Hepatic stellate cell (primary cell): ENCODE data around the gene GZMH.
"Not testable (repeated sequence)": the region's sequence is repeated elsewhere in the genome, so short reads cannot be mapped to it uniquely, and the experiment has no call there.

ENCODE experiments used
- DNase-seq: peaks from one replicate; pipeline ENCODE4 v3.0.0; 2011; ENCODE audit warnings: low spot score

Gene GZMH, protein sequence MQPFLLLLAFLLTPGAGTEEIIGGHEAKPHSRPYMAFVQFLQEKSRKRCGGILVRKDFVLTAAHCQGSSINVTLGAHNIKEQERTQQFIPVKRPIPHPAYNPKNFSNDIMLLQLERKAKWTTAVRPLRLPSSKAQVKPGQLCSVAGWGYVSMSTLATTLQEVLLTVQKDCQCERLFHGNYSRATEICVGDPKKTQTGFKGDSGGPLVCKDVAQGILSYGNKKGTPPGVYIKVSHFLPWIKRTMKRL

DNA sequence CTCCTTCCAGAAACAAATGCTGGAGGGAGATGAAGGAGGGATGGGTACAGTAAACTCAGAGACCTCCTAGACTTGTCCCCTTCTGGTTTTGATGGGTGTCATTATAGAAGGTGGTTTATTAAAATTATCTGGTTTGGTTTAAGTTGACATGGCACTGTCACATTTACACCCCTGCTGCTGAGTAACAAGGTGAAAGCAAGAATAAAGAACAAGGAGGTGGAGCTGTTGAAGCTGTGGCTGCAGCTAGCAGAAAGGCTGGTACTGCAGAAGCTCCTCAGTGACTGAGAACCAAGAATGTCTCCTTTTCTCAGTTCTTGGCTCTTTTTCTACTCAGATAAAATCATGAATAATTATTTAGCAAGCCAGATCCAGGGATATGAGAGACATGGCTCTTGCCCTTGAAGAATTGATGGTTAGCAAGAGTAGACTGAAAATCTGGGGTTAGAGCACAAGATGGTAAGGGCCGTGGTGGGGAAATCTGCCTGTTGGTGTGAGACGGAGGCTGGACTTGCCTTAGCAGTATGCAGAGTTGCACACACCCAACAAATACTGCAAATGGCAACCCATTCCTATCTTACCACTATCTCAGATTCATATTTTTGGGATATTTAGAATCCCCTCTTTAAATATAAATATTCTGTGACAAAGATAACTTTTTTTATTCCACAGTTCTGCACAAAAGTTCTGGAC, at the start of gene GZMH:
TSS of gene GZMH (minus strand) at position 31 of the 690 bp plus-strand sequence. CDS start 72 bp downstream, outside the sequence.
- DNase-seq: no peak

DNA sequence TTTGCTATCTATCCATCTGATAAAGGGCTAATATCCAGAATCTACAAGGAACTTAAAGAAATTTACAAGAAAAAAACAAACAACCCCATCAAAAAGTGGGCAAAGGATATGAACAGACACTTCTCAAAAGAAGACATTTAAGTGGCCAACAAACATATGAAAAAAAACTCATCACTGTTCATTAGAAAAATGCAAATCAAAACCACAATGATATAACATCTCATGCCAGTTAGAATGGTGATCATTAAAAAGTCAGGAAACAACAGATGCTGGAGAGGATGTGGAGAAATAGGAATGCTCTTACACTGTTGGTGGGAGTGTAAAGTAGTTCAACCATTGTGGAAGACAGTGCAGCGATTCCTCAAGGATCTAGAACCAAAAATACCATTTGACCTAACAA, 38.9 kb upstream of the GZMH start:
- DNase-seq: not testable (repeated sequence)

DNA sequence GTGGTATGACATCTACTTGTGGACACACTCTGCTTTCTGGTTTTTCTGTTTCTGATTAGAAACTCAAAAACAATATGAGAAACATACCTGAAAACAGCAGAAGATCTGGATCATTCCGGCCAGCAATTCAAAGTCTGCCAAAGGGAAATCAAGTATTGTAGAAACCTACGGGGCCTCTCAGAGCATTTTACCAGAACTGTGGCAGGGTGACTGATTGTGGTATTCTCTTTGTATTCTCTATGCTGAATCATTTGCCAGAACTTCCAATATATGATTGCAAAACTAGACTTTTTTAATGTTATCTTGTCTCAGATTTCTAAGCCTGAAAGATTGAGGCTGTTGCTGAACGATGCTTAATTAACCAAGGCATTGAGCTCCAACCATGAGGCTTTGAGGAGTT, 30.4 kb upstream of the GZMH start:
- no peak for DNase-seq

DNA sequence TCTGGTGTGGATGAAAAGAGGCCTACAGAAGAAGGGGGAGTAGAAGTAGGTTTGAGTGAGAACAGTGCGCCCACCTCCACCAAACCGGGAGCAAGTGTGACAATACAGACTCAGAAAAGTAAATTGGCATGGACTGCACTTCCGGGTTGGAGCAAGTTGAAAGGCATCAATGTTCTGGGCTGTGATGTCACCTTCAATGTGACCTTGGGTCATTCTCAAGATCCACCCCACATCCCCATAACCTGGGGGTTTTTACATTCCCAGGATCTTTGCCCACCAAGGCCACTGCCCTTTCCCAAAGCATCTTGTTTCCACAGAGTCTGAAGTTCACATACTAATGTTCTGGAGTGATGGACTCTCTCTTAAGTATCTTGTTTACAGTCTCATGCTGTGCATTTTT, 29.8 kb upstream of the GZMH start:
- no peak for DNase-seq

DNA sequence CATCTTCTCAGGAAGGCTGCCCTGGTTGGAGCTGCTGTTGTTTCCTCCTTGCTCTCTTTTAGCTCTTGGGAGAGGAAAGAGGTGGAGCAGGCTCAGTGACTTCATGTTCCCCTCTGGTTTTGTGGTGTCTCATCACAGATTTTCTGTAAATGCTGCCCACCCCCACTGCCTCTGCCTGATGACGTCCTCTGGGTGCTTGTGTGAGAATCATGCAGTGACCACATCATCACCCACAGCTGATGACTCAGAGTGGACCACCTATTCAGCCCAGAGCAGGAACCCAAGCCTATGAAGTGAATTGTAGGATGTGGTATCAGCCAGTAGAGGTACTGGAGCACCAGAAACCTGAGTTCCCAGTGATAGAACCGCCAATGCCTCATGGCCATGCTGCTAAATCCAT, 24.7 kb upstream of the GZMH start, which contains the start of gene GZMB:
TSS of gene GZMB (minus strand) at position 33 of the 400 bp plus-strand sequence. CDS start at position 3, 30 bp downstream.
- no peak for DNase-seq

DNA sequence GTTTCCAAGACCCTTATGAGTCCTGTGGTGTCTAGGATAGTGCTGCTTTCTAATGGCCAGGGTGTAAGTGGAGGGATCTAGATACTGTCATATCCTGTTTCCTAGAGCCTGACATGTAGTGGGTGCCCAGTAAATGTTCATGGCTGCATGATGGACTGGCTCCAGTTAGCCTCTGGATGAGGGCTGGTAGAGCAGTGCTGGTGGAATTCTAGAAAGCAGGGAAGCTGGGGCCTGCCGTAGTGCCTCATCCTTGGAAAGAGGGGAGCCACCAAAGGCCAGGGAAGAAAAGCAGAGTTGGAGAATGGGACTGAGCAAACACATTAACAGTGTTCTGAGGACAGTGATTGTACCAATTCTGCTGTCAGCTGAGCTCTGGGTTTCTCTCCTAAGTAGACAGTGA, 23.9 kb upstream of the GZMH start:
- DNase-seq: no peak

DNA sequence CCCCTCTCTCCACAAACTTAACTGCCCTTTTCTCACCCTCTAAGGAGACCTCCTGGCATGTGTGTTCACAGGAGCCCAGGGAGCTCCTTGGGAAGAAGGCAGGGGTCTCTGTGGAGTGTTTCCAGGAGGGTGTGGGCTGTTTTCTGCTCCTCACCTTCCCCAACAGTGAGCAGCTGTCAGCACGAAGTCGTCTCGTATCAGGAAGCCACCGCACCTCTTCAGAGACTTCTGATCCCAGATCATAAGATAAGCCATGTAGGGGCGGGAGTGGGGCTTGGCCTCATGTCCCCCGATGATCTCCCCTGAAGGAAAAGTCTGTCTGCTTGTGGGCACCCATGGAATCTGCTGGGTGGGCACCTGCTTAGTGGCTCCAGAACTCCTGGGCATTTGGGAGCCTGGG, 23.3 kb upstream of the GZMH start:
- DNase-seq: no peak

DNA sequence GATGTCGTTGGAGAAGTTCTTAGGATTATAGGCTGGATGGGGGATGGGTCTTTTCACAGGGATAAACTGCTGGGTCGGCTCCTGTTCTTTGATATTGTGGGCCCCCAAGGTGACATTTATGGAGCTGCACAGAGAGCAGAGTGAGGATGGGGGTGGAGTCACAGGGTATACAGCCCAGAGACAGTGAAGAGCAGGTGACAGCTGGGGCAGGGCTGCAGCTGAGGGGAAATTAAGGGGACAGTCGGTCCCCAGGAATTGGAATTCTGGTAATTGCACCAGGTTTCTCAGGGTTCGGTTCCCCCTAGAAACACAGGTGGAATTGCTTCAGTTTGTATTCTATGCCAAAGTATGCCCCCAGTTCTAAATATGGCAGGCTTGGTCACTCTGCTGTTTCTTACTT, 22.9 kb upstream of the GZMH start:
- no peak for DNase-seq

DNA sequence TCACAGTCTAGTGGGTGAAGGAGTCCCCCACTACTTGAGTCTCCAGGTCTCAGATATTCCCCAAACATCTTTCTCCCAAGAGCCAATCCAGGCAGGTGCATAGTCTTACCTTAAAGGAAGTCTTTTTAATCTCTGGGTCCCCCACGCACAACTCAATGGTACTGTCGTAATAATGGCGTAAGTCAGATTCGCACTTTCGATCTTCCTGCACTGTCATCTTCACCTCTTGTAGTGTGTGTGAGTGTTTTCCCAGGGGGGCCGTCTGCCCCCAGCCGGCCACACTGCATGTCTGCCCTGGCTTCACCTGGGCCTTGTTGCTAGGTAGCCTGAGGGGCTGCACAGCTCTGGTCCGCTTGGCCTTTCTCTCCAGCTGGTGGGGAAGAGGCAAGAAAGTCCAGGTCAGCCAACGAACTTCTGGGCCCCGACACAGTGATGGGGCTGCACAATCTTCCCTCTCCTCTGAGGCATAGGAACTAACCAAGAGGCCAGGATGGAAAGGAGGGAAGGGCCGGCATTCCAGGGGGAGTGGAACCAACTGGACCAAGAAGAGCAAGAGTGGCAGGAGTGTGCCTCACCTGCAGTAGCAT, 22.4 kb upstream of the GZMH start:
- no peak for DNase-seq

DNA sequence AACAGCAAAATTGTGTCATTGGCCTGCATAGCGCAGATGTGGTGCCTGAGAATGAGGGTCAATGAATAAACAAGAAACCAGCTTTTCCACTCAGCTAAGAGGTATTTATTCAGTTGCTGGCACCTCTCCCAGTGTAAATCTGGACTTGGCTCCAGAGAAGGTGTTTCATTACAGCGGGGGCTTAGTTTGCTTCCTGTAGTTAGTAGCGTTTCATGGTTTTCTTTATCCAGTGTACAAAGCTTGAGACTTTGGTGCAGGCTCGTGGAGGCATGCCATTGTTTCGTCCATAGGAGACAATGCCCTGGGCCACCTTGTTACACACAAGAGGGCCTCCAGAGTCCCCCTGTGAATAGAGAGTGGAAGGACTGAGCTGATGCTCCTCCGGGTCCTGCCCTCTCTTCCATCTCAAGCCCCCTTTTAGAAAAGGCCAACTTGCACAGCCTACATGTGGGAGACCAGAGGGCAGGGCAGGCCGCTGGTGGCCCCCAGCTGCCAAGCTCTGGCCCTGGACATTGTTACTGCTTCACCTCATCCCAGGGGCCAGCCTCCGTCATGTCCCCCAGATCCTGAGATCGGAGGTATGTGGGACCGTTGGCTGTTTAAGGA, 21.5 kb upstream of the GZMH start:
- DNase-seq: no peak

DNA sequence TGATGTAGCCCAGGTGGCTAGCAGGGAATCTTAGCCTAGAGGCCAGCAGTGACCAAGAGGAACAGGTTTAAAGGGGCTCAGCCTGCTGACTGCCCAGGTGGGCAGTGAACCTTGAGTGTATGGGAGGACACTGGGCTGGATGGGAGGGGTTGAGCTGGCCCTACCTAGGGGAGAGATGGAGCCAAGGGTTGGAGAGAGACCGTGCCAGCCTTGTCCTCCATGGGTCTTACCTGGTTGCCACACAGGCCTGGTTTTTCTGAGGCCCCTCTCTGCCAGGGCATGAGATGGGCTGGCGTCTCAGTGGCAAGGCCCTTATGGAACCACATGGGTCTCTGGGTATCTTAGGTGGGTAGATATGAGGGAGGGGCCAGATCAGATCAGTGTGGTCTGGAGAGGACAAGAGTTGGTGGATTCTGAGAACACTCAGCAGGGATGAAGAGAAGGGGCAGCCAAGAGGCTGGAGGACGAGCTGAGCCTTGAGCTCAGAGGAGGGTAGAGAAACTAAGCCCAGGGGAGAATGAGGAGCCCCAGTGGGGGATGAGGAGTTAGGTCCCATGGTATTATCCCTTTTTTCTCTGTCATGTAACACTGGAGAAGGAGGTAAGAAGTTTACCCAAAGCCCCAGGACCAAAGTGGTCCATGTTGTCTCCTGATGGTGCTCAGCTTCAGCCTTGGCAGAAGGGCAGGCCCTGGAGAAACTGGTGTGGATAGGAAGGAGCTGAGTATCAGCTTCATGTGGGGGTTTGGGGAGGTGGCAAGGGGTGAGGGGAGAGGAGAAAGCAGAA, 20.8 kb upstream of the GZMH start:
- DNase-seq: no peak

DNA sequence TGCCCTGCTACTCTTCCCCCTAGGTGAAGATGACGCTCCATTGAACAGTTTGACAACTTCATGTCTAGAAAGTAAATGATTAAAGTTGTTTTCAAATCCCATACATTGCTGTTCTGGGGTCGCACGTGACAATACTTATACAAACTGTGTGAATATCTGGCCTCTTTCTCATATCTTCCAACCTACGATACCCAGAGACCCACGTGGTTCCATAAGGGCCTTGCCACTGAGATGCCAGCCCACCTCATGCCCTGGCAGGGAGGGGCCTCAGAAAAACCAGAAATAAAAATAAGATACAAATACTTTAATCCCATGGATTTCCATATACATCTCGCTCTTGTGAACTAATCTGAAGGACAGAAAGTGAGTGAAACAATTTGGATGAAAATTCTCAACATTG, 20.0 kb upstream of the GZMH start:
- no peak for DNase-seq

DNA sequence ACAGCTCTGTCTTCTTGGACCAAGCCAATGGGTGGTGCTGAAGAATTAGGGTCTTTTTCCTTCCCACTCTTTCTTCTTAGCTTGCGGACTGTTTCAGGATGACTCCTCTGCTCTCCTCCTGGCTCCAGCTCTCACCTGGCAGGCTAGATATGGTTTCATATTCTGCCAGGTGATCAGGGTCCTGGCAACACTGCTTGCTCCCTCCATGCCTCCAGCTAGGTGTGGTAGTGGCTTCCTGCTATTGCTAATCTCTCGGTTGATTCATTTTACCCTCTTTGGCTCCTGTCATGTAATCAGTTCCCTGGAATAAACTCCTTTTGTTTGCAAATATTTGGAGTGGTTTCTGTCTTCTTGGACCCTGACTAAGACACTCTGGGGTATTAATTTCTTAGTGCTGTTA, 4.3 kb upstream of the GZMH start:
- no peak for DNase-seq

DNA sequence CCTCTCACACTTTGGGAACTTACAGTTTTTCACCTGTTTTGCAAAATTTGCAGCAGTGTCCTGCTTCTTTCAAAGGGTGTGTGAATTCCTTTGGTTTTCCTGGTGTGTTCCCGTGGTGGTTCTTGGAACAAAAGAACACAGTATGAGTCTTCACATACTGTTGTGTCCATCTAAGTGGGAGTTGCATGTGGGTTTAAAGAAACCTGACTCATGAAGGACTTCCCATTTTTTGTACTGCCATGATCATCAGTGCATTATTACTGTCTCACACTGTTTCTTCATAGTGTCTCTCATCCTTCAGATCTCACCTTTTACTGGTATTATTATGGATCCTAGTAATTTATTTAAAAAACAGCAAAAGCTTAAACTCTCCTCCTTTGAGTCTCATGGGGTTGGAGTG, 3.8 kb upstream of the GZMH start:
- no peak for DNase-seq

DNA sequence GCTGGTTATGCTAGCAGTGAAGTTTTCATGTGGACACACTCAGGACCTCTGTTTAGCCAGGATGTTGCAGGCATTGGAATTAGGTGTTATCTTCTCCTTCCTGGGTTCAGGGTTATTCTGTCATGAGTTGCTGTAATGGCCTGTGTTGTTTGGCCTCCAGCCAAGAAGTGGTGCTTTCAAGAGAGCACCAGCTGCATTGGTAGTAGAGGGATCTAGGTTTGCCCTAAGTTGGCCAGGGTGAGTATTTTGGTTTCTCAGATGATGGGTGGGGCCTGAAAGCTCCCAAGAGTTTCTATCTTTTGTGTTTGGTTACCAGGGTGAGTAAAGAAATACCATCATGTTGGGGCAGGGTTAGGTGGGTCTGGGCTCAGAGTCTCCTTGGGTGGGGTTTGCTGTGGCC, 2.7 kb upstream of the GZMH start:
- DNase-seq: no peak

DNA sequence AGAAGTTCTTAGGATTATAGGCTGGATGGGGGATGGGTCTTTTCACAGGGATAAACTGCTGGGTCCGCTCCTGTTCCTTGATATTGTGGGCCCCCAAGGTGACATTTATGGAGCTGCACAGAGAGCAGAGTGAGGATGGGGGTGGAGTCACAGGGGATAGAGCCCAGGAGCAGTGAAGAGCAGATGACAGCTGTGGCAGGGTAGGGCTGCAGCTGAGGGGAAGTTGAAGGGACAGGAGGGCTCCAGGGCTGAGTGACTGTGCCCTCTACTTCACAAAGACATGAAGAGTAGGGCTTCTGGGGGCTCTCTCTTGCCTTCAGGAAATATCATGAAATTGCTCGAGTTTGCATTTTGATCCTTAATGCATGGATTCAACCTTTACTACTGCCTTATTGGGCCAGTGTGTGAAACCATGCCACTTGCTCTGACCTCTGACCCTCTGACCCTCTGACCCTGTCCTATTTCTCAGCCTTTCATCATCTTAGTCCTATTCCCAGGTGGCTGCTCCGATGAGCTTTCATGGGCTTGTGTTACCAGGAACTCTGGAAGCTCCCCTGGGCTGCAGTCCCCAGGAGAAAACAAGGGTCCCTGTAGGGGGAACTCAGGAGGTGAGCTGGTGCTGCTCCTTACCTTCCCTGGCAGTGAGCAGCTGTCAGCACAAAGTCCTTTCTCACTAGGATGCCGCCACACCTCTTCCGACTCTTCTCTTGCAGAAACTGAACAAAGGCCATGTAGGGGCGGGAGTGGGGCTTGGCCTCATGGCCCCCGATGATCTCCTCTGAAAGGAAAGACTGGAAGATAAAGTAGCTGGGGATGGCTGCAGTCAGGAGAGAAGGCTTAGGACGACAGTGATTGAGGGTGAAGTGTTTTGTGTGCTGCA, 1.6 kb downstream of the GZMH start:
- no peak for DNase-seq

DNA sequence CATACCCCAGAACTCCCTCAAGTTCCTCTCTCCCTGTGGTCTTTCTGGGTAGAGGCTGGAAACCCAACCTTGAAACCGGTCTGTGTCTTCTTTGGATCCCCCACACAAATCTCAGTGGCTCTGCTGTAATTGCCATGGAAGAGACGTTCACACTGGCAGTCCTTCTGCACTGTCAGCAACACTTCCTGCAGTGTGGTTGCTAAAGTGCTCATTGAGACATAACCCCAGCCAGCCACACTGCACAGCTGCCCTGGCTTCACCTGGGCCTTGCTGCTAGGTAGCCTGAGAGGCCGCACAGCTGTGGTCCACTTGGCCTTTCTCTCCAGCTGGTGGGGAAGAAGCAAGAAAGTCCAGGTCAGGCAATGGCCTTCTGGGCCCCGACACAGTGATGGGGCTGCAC, 2.4 kb downstream of the GZMH start:
- DNase-seq: no peak

DNA sequence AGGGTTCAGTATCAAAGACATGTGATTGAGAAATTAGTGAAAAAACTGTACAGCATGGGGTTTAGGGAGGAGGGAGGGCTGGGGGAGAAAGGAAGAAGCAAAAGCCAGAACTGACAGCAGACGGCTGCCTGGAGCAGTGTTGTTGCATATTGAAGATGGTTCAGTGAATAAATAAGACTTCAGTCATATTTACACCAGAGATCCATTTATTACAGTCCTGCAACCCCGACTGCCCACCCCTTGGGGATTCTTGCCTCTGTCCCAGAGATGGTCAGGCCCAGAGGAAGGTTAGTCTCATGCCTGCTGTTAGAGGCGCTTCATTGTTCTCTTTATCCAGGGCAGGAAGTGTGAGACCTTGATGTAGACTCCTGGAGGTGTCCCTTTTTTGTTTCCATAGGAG, 3.2 kb downstream of the GZMH start:
- DNase-seq: no peak

DNA sequence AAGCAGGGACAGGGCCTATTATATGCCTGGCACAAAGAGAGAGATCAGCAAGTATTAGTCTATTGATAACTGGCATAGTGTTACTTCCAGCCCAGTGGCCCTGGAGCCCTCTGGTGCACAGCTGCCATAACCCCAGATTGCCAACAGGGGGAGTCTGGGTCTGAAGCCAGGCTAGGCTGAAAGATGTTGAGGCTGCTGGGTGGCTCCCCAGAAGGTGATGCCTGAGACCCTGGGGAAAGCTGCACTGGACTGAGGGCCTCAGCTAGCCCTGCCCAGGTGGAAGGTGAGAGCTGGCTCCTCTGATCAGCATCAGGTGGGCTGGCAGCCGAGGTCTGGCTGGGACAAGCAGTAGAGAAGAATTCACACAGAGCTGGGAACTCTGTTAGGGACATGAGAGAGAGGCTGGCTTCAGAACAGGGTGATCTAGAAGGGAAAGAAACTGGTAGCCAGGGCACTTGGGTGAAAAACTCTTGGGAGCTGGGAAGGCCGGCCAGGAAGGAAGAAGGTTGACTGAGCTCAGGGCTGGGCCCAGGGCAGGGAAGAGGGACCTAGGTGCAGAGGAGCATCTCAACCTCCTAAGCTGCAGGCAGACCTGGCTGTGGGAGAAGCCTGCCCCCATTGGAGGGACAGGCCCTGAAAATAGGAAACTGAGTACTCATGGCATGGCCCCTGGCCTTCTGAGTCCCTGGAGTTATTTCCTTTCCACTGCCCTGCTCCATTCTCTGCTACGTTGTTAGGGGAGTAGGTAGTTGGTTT, 3.9 kb downstream of the GZMH start:
- DNase-seq: peak; percentile 15

DNA sequence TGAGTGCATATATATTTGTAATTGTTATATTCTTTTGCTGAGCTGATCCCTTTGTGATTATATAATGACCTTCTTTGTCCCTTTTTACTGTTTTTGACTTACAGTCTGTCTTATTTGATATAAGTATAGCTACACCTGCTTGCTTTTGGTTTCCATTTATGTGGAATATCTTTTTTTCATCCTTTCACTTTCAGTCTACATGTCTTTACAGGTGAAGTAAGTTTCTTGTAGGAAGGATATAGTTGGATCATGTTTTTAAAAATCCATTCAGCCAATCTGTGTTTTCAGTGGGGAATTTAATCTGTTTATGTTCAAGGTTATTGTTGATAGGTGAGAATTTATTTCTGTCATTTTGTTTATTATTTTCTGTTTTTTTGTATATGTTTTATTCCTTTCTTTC, 12.1 kb downstream of the GZMH start:
- DNase-seq: no peak
